Measurements from ENCODE around the gene ADIPOQ. TPM values are rescaled to one million over a fixed set of nuclear protein-coding genes. Genes with fewer than 3 reads are reported as not detected.
"Not testable (repeated sequence)": the region's sequence is repeated elsewhere in the genome, so short reads cannot be mapped to it uniquely, and the experiment has no call there.

Gene ADIPOQ
- total RNA-seq, 4 donors from 2014 or later: 10.7 to 21.6 (median 19.7) TPM

DNA sequence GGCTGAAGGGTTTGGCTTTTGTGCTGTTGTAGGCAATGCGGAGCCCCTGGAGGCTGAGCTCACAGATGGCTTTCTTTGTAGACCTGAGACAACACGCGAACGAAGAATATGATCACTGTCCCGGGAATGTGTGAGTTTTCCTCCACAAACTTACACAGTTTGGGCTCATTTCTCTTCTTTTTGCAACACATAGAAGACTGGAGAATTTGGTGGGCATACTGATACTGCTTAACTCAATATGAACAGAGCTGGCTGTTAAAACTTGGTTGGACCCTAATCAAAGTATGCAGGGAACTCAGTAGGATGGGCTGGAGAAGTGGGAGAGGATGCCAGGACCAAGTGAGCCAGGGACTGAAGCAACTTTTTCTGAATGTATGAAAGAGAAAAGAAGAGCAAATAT, 24.0 kb upstream of the ADIPOQ start:
- 95% methylated on average over 5 of the region's 5 CpGs for WGBS
- peaks cover 7% of the 10 kb centered on the region for H3K27me3 ChIP-seq
- no peak for TF ChIP-seq POLR2A (IDR thresholded peaks at IDR 0.05)
- TF ChIP-seq POLR2AphosphoS5 (IDR thresholded peaks at IDR 0.05): no peak
- TF ChIP-seq, protein P1, sequence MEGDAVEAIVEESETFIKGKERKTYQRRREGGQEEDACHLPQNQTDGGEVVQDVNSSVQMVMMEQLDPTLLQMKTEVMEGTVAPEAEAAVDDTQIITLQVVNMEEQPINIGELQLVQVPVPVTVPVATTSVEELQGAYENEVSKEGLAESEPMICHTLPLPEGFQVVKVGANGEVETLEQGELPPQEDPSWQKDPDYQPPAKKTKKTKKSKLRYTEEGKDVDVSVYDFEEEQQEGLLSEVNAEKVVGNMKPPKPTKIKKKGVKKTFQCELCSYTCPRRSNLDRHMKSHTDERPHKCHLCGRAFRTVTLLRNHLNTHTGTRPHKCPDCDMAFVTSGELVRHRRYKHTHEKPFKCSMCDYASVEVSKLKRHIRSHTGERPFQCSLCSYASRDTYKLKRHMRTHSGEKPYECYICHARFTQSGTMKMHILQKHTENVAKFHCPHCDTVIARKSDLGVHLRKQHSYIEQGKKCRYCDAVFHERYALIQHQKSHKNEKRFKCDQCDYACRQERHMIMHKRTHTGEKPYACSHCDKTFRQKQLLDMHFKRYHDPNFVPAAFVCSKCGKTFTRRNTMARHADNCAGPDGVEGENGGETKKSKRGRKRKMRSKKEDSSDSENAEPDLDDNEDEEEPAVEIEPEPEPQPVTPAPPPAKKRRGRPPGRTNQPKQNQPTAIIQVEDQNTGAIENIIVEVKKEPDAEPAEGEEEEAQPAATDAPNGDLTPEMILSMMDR (IDR thresholded peaks at IDR 0.05): no peak
- TF ChIP-seq EP300 (IDR thresholded peaks at IDR 0.05): no peak
- H3K4me1 ChIP-seq: no peaks in the 10 kb centered on the region
- H3K27ac ChIP-seq: no peak overlapping the region
- no peak for DNase-seq (ENCODE audit: low spot score in 2 of 2)
- no peaks in the 10 kb centered on the region for H3K36me3 ChIP-seq
- no peaks in the 10 kb centered on the region for H3K9me3 ChIP-seq
- no peak overlapping the region for H3K4me3 ChIP-seq

DNA sequence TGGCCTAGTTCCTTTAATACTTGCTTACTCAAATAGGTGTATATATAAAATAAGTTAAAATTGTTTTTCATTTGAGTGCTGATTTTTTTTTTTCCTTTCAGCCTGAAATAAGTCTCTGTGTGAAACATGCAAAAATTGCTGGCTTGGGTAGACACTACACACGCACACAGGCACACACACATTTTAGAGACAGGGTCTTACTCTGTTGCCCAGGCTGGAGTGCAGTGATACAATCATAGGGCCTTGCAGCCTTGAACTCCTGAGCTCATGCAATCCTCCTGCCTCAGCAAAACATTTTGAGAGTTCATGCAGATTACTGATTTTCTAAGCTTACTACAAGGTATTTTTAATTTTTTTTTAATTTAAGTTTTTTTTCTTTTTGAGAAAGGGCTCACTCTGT, 23.6 kb upstream of the ADIPOQ start:
- whole genome bisulfite sequencing: 91% methylated on average over 1 of the region's 1 CpG
- DNase-seq (ENCODE audit: low spot score in 2 of 2): no peak
- Histone ChIP-seq H3K4me1 (no peaks in the 10 kb centered on the region), H3K27me3 (peaks cover 3% of the 10 kb centered on the region), H3K36me3 (no peaks in the 10 kb centered on the region), H3K4me3 (no peak overlapping the region), H3K9me3 (no peaks in the 10 kb centered on the region), H3K27ac (no peak overlapping the region)
- no peak for TF ChIP-seq POLR2AphosphoS5 (IDR thresholded peaks at IDR 0.05)
- TF ChIP-seq POLR2A (IDR thresholded peaks at IDR 0.05): no peak
- TF ChIP-seq, protein P1 (IDR thresholded peaks at IDR 0.05): no peak
- no peak for TF ChIP-seq EP300 (IDR thresholded peaks at IDR 0.05)

DNA sequence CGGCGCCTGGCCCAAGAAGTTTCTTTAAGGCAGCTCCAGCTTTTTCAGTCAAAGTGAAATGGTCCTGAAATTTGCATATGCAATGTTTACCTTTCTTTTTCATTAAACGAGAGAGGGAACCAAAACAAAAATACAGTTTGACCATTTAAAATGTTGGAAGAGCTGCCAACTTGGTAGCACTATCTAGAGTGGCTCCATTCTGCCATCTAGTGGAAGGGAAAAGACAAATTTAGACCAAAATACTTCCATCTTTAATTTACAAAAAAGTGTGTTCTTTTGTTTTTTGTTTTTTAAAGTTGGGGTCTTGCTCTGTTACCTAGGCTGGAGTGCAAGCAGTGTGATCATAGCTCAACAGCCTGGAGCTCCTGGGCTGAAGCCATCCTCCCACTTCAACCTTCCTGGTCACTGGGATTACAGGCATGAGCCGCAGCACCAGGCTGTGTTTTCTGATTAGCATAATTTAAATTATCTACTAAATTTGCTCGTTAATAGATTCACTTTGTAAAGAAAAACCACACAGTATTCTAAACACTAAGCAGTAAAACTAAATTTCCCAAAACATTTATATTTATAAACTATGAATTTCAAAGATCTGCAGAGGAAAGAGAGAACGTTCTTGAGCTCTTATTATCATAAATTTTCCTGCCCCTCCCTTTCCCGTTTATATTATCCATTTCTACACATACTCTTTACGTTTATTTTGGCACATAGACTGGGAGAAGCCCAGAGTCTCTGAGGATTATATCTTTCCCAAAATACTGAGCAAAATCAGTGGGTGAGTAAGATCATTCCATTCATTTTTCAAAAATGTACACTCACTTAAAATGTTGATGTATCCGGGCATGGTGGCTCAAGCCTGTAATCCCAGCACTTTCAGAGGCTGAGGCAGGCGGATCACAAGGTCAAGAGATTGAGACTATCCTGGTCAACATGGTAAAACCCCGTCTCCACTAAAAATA, 20.8 kb upstream of the ADIPOQ start:
- no peak for TF ChIP-seq POLR2AphosphoS5 (IDR thresholded peaks at IDR 0.05)
- TF ChIP-seq, protein P1 (IDR thresholded peaks at IDR 0.05): peak; percentile 33 to 53
- DNase-seq (ENCODE audit: low spot score in 2 of 2): no peak
- Histone ChIP-seq H3K9me3 (no peaks in the 10 kb centered on the region), H3K4me3 (no peak overlapping the region), H3K36me3 (no peaks in the 10 kb centered on the region), H3K27ac (no peak overlapping the region), H3K4me1 (peaks cover 16% of the 10 kb centered on the region), H3K27me3 (peaks cover 26% of the 10 kb centered on the region)
- WGBS: 47% methylated on average over 11 of the region's 11 CpGs

DNA sequence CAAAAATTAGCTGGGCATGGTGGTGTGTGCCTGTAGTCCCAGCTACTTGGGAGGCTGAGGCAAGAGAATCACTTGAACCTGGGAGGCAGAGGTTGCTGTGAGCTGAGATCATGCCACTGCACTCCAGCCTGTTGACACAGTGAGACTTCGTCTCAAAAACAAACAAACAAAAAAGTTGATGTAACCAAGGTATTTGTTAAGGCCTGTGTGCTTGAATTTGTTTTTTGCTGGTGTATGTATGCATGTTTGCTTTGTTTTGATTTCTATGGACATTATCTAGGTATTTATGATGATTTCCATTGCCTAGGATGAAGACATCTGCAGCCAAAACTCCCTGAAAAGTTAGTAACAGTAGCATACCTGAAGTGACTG, 20.1 kb upstream of the ADIPOQ start:
- not testable (repeated sequence) for H3K36me3 ChIP-seq; H3K4me3 ChIP-seq; DNase-seq (ENCODE audit: low spot score in 2 of 2); H3K27ac ChIP-seq; H3K9me3 ChIP-seq
- 69% methylated on average over 1 of the region's 1 CpG for WGBS
- peaks cover 27% of the 10 kb centered on the region for H3K27me3 ChIP-seq
- peaks cover 21% of the 10 kb centered on the region for H3K4me1 ChIP-seq

DNA sequence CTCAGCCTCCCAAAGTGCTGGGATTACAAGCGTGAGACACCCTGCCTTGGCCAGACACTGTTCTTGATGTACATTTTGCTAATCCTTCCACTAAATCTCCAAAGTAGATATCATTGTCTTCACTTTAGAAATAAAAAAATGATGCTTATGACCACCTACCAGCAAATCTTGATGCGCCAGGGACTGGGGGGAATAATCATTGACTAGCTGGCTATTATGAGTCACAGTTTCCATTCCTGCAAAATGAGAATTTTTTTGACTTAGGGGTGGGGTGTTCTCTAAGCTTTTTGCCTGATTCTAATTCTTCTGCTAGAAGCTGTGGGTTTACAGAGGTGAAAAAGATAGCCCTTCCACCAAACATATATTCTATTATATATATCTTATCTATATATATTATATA, 19.1 kb upstream of the ADIPOQ start:
- no peak for DNase-seq (ENCODE audit: low spot score in 2 of 2)
- 75% methylated on average over 2 of the region's 2 CpGs for WGBS
- TF ChIP-seq POLR2A (IDR thresholded peaks at IDR 0.05) (no peak), EP300 (IDR thresholded peaks at IDR 0.05) (no peak), POLR2AphosphoS5 (IDR thresholded peaks at IDR 0.05) (no peak)
- TF ChIP-seq, protein P1 (IDR thresholded peaks at IDR 0.05): no peak
- Histone ChIP-seq H3K27ac (no peak overlapping the region), H3K4me3 (no peak overlapping the region), H3K4me1 (peaks cover 26% of the 10 kb centered on the region), H3K27me3 (peaks cover 31% of the 10 kb centered on the region), H3K36me3 (no peaks in the 10 kb centered on the region), H3K9me3 (no peaks in the 10 kb centered on the region)
